Upper lobe of right lung (tissue), 1 donor: ENCODE data around the gene SLC37A2. TPM values are rescaled to one million over a fixed set of nuclear protein-coding genes. Genes with fewer than 3 reads are reported as not detected.

Experiments used
- ATAC-seq: fragments of 200-7000 bp; cut with Tn5 transposase; one replicate; pipeline ENCODE4 v1.9.1; 2020; ENCODE audit warnings: mild to moderate bottlenecking, moderate library complexity
- DNase-seq: peaks from one replicate; pipeline ENCODE4 v3.0.0-alpha.2; 2020
- H3K27ac ChIP-seq: fragments of 200-600 bp; one replicate; pipeline ENCODE4 v1.8.0; 2022
- H3K27me3 ChIP-seq: fragments of 200-600 bp; one replicate; pipeline ENCODE4 v1.8.0; 2022; ENCODE audit warnings: mild to moderate bottlenecking
- H3K36me3 ChIP-seq: fragments of 200-600 bp; one replicate; pipeline ENCODE4 v1.8.0; 2022
- H3K4me1 ChIP-seq: fragments of 200-600 bp; one replicate; pipeline ENCODE4 v1.8.0; 2022
- H3K4me3 ChIP-seq: fragments of 200-600 bp; one replicate; pipeline ENCODE4 v1.8.0; 2022; ENCODE audit warnings: mild to moderate bottlenecking
- H3K9me3 ChIP-seq: fragments of 200-600 bp; one replicate; pipeline ENCODE4 v1.8.0; 2022
- CTCF ChIP-seq: fragments of 200-600 bp; IDR thresholded peaks from one replicate; pipeline ENCODE4 v1.8.0; 2022; ENCODE audit warnings: antibody characterized with exemption
- intact Hi-C: fragments of 100-400 bp; cut with DNase I; formaldehyde crosslinking; loops from one replicate; pipeline ENCODE4 v1.11.0; 2022
- total RNA-seq: library from RNA; stranded (reverse); fragmentation: NEBNext Ultra II Directional; extraction: Animal tissue kit (Norgen Biotek cat#: 25700); gene quantifications from one replicate; pipeline ENCODE4 v1.2.1, GENCODE V29; 2021
- donor health status: DM: no; HTN: yes; CAD: no; lungs with severe emphysema.

Gene SLC37A2
- total RNA-seq, 1 donor from 2014 or later, result 25.1 TPM

DNA sequence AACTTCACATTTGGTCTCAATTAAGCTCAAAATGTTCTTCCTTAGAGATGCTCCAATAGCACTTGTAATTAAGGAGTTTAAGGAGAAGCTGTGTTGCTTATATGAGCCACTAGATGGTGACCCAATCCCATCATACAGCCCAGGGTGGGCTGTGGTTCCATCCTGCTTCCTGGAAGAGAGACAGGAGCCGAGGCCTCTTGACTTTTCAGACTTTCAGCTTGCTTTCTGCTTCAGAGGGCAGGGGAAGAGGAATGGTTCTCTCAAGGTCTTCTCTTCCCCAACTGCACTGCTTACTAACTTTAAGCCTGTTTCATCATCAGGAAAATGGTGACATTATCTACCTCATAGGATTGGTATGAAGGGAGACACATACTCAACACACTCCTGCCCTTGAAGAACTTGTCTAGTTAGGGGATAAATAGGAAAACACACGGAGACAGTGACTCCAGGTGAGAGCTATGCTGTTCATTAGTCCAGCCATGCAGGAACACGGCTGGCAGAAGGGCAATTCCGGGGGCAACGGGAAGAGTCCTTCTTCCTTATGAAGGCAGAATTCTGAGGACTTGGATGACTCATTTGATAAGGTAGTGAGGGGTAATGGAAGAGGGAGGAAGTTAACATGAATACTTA is 28.3 kb downstream of the SLC37A2 start:
- no peak overlapping the region for H3K4me3 ChIP-seq
- DNase-seq (peak; percentile 34), ATAC-seq (peak; percentile 74)
- H3K27ac ChIP-seq, result peak overlapping the region; percentile 11
- no peaks in the 10 kb centered on the region for H3K27me3 ChIP-seq
- H3K36me3 ChIP-seq, result peaks cover 19% of the 10 kb centered on the region
- H3K9me3 ChIP-seq, result no peaks in the 10 kb centered on the region
- TF ChIP-seq CTCF, result peak; percentile 60
- H3K4me1 ChIP-seq, result peaks cover 9% of the 10 kb centered on the region
- intact Hi-C loops, result no loop called here

DNA sequence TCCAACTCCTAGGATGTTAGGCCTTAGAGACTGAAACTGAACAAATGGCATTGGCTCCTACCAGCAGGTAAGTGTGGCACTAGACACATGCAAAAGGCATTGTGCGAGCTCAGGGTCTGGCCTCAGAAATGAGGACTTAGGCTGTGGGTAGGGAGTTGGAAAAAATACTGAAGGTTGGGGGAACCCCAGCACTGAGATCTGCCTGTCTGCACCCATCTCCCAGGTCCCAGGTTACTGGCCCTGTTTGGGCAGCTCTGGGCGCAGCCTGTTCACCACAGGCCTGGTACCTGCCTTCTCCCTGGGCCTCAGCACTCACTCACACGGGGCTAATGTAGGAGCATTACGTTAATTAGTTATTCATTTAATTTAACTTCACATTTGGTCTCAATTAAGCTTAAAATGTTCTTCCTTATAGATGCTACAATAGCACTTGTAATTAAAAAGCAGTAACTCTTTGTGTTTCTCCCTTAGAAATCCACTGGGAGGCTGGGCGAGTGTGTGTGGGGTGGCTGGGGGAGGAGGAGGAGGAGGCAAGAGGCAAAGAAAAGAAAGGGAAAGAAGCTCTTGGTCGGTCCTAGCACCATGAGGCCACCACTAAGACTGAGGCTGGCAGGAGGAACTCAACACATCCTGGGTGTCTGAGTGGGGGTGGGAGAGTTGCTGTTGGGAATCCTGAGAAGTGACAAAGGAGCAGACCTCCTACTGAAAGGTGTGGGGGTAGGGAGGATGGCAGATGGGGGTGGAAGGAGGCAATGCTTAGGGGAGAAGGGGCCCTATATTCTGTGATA is 29.0 kb downstream of the SLC37A2 start:
- no peak overlapping the region for H3K4me3 ChIP-seq
- H3K4me1 ChIP-seq, result peaks cover 9% of the 10 kb centered on the region
- H3K27ac ChIP-seq, result peak overlapping the region; percentile 11
- H3K36me3 ChIP-seq, result peaks cover 26% of the 10 kb centered on the region
- no peaks in the 10 kb centered on the region for H3K27me3 ChIP-seq
- ATAC-seq (no peak), DNase-seq (peak; percentile 26)
- intact Hi-C loops, result no loop called here
- TF ChIP-seq CTCF, result no peak
- no peaks in the 10 kb centered on the region for H3K9me3 ChIP-seq

DNA sequence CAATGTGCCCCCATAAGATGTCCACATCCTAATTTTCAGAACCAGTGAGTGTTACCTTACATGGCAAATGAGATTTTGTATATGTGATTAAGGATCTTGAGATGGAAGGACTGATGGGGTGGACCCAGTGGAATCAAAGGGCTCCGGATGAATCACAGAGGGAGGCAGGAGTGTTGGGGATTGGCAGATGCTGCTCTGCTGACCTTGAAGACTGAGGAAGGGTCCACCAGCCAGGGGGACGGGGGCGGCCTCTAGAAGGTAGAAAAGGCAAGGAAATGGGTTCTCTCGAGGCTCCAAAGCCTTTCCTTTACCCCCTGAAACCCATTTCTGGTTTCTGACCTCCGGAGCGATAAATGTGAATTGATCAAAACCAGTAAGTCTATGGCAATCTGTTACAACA is 29.6 kb downstream of the SLC37A2 start:
- intact Hi-C loops, result no loop called here
- TF ChIP-seq CTCF, result no peak
- peaks cover 32% of the 10 kb centered on the region for H3K36me3 ChIP-seq

DNA sequence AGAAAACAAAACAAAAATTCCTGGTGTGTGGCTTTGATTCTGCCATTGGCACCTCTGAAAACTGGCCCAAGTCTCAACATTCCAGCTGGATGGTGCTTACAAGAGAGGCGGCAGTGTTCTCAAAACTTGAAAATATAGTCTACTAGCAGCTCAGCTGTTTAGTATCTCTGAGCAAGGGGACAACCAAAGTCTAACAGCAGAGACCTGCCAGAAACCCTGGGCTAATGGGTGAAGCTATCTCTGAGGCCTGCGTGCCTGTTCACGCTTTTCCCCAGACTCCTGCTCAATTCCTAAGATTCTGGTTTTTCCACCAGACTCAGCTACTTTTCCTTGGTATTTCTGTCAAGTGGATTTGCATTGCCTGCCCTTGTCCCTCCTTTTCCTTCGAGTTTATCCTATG is 30.4 kb downstream of the SLC37A2 start:
- intact Hi-C loops, result no loop called here

More for the DNA sequence above, 29.6 kb downstream of the SLC37A2 start:
- Histone ChIP-seq H3K4me3 (no peak overlapping the region), H3K27me3 (no peaks in the 10 kb centered on the region), H3K9me3 (no peaks in the 10 kb centered on the region), H3K4me1 (peaks cover 9% of the 10 kb centered on the region), H3K27ac (no peak overlapping the region)
- DNase-seq (no peak), ATAC-seq (no peak)

GRCh38 chr11:125094731-125095130 is 31.6 kb downstream of the SLC37A2 start:
- TF ChIP-seq CTCF, result no peak
- intact Hi-C loops, result no loop called here
- Histone ChIP-seq H3K27me3 (no peaks in the 10 kb centered on the region), H3K4me1 (peaks cover 9% of the 10 kb centered on the region), H3K4me3 (no peak overlapping the region), H3K9me3 (no peaks in the 10 kb centered on the region), H3K27ac (no peak overlapping the region), H3K36me3 (peaks cover 35% of the 10 kb centered on the region)
- DNase-seq, result no peak
- ATAC-seq, result no peak

More for the DNA sequence above, 30.4 kb downstream of the SLC37A2 start:
- Histone ChIP-seq H3K36me3 (peaks cover 35% of the 10 kb centered on the region), H3K4me3 (no peak overlapping the region), H3K27ac (no peak overlapping the region), H3K9me3 (no peaks in the 10 kb centered on the region), H3K4me1 (peaks cover 9% of the 10 kb centered on the region), H3K27me3 (no peaks in the 10 kb centered on the region)
- DNase-seq, result no peak
- no peak for ATAC-seq
- TF ChIP-seq CTCF, result no peak
